ENCODE data around the gene LYL1. TPM values are rescaled to one million over a fixed set of nuclear protein-coding genes. Genes with fewer than 3 reads are reported as not detected.

The LYL1 gene
- total and polyA plus RNA-seq, 9 of the 15 experiments (the other 6 are each of a cell fraction or from before 2014, with no cell fraction given): 1.3 to 266 (median 34.0) TPM

- peak; percentile 53 to 74 for TF ChIP-seq E2F6 (IDR thresholded peaks at IDR 0.05; ENCODE audit: borderline replicate concordance in 1 of 2, extremely low read depth in 1 of 2, insufficient read depth in 1 of 2, insufficient read length in 1 of 2, low read depth in 1 of 2, low read length in 1 of 2, poor library complexity in 1 of 2, severe bottlenecking in 1 of 2)
- peak; percentile 99 for TF ChIP-seq GATA2 (CRISPR knock-in tag; IDR thresholded peaks at IDR 0.05)
- peak; percentile 75; the same call in 1 of the 2 replicates for TF ChIP-seq RUNX1 (IDR thresholded peaks at IDR 0.05; ENCODE audit: low read depth)
- TF ChIP-seq SAP30 (IDR thresholded peaks at IDR 0.05; ENCODE audit: borderline replicate concordance, insufficient read depth, low read depth, low read length, poor library complexity, severe bottlenecking): no peak
- no peak for TF ChIP-seq CHD1 (IDR thresholded peaks at IDR 0.05; ENCODE audit: low read length)
- no peak; the same call in 1 of the 2 replicates for TF ChIP-seq ARID4B (CRISPR knock-in tag; IDR thresholded peaks at IDR 0.05)
- TF ChIP-seq ZBTB40 (IDR thresholded peaks at IDR 0.05): peak; percentile 78
- TF ChIP-seq ZBTB40 (CRISPR knock-in tag; IDR thresholded peaks at IDR 0.05): no peak
- TF ChIP-seq PTTG1 (tag; IDR thresholded peaks at IDR 0.05; ENCODE audit: low read depth): peak; percentile 34; the same call in 1 of the 2 replicates
- no peak for TF ChIP-seq BDP1 (IDR thresholded peaks at IDR 0.05; ENCODE audit: insufficient read depth, insufficient read length)
Observed at GRCh38 chr19:13102666-13103580, at the start of gene LYL1 (continued).

All from K562 (cell line).